HG02642 (cell line): ENCODE measurements around the gene DDC.
A peak's percentile ranks its signal among the peaks of the same experiment; 100 is the strongest.

ENCODE experiments used
- ATAC-seq: cut with Tn5 transposase; IDR thresholded peaks from one replicate; pipeline ENCODE4 v1.9.1; 2021; ENCODE audit warnings: mild to moderate bottlenecking; ENCODE audit not compliant: unreplicated experiment, poor library complexity

Gene DDC

DNA sequence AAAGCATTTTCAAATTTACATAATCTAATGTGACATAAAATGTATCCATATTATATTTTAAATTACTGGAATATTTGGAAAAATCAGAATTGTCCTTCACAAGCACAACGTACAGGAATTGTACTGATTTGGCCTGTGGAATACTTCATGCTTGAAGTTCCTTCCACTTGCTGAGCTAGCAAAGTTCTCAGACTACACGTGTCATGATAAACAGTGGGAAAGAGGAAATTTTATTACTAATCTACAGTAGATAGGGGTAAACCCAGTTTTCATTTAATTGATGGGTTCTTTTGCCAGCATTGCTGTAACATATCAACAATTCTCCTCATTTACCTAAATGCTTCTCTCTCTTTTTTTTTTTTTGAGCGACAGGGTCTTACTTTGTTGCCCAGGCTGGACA lies 69.5 kb downstream of the DDC start:
- ATAC-seq: no peak

DNA sequence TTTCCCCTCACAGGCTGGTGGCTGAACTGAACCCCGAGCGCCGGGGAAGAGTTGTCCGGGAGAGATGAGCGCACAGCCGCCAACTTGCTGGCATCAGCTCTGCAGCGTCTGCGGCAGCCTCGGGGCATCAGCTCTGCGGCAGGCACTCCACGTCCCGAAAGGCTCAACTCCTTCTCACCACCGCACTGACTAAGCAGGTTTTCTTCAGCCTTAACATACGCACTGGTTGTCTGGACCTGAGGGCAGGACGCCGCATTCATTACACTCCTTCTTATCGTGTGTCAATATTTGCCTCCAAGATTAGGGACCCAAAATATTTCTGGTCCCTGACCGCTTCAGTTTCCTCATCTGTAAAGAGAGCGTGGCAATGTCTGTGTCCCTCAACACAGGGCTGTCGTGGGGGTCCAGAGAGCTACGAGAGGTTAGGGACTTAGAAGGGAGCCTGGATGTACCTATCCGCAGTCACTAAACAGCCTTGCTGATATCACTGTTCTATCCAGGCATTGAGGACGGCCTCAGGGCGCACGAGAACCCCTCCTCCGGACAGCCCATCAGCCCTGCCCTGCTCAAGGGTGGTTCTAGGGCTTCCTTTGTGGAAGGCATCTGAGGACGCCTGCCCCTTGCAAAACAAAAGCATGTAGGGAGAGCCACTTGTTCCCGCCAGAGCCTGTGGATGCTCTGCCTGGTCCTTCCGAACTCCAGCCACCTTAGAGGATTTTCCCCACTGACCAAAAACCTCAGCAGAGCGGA lies 72.3 kb downstream of the DDC start:
- ATAC-seq: no peak

DNA sequence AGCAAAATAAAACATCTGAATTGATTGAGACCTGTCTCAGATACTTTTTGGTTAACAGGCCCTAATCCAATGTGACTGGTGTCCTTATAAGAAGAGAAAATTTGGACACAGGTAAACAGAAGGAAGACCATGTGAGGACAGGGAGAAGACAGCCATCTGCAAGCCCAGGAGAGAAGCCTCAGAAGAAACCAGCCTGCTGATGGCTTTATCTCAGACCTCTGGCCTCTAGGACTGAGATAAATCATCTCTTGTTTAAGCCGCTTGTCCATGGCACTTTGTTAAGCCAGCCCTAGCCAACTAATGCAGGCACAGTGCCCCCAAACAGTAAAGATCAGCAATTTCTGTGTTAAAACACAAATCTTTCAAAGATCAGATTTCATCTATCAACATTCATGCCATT lies 73.3 kb downstream of the DDC start:
- ATAC-seq: no peak

DNA sequence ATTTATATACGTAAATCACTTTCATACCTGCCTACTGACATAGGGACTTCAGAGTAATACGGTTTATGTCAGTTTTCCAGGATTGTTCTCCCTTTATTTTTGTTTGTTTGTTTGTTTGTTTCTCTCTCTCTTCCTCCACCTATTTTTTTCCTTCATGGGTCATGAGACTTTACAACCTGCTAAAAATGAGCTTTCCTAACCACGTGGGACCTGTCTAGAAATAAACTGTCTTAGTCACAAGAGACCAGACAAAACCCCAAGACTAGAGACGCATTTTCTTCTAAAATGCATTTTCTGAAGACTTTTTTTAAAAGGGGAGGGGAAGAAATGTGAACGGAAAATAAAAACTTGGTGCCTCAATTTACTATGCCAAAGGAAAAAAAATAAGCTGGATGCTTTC lies 74.0 kb downstream of the DDC start:
- no peak for ATAC-seq

DNA sequence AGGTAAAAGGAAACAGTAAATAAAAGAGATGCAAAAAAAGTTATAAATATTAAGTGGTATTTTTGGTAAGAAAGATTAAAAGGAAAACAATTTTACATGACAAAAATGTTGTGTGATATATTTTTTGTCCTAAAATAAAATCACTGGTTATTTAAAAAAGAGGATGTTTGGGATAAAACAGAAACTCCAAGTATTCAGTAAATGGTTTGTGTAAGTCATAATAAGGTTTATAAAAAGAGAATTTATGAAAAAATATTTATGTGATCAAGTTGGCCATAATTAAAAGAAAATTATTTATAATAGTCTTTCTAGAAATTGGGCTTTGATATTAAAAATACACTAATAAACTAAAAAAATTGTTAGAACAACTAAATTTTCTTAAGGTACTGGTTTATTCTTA lies 76.8 kb downstream of the DDC start:
- ATAC-seq: no peak

DNA sequence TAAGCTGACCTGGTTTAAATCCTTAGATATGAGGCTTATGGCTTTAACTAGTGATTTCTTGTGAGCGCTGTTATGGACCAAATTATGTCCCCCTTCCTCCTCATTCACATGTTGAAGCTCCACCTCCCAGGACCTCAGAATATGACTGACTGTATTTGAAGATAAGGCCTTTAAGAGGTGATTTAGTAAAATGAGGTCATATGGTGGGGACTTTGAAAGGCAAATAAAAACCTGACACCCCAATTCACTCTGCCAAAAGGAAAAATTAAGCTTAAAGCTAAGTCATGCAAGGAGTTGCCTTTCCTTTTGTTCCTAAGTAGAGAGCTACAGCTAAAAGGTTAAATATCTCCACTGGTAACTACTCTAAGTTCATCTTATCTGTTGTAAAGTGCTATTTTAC lies 78.7 kb downstream of the DDC start:
- ATAC-seq: no peak

DNA sequence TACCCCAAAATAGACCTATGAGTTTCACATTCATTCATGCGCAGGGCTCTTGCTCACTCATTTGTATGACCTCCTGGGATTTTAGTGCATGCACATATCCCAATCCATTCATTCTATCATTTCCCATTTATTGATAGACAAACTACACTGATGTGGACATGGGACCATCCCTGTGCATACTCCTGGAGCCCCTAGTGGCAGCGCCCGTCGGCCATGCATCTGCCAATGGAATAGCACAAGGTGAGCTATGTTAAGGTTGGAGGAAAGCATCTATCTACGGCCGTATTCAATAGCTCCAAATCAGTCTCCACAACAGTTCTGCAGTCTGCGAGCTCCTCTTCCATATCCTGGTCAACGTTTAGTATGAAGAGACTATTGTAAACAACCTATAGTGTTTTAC lies 83.3 kb downstream of the DDC start:
- ATAC-seq: no peak

DNA sequence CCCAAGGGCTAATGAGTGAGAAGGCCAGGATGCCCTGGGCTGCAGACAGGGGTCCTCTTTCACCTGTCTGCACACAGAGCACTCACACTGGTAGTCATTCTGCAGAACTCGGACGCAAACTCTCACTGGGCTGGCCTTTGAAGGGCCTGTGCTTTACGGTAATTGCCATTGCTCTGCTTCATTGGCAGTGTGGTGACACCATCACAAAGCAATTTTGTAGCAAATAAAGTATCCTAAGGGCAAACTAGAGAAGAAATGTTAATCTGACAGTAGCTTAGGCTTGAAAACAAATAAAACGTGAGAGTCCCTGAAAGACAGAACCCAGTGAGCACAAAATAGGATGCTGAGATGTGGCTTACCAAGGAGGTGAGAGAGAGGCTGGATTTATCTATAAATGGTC lies 84.4 kb downstream of the DDC start:
- no peak for ATAC-seq

DNA sequence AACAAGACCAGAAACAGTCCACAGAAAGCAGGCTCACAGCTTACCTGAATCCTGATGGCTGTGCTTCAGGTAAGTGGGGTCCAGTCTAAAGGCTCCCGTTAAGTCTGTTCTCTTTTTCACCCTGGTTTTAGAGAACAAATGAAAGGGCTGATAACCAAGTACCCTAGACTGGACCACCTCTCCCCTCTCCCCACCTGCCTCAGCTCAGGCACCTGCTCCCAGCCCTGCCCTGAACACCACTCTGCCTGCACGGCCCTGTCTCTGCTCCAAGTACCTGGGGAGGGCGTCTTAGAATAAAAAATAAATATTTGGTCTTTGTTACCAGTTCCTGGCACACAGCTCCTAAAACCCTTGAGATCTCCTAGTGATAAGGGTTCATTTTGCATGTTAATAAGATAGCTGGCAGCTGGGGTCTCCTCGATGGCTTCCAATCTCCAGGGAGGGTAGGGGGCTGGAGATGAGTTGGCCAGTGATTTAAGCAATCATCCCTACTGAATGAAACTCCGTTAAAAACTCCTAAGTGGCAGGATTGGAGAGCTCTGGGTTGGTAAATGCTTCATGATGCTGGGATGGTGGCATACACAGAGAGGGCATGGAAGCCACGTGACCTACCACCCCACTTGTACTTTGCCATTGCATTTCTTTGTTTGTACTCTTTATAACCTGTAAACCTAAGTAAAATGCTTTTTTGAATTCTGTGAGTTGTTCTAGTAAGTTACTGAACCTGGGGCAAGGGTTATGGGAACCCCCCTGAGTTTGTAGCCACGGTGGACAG lies 85.3 kb downstream of the DDC start:
- ATAC-seq: no peak

DNA sequence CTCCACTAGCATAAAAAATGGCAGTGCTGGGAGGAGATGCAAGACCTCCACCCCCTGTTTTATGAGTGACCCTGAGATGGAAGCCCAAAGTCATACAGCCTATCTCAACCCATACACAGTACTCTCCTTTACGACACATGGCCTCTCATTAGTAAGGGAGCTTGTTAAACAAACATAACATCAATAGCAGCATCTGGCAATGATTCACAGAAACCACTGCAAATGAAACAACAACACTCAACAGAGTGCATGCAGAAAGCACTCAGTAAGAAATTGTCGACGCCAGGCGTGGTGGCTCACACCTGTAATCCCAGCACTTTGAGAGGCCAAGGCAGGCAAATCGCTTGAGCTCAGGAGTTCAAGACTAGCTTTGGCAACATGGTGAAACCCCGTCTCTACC lies 87.6 kb downstream of the DDC start:
- ATAC-seq: no peak

DNA sequence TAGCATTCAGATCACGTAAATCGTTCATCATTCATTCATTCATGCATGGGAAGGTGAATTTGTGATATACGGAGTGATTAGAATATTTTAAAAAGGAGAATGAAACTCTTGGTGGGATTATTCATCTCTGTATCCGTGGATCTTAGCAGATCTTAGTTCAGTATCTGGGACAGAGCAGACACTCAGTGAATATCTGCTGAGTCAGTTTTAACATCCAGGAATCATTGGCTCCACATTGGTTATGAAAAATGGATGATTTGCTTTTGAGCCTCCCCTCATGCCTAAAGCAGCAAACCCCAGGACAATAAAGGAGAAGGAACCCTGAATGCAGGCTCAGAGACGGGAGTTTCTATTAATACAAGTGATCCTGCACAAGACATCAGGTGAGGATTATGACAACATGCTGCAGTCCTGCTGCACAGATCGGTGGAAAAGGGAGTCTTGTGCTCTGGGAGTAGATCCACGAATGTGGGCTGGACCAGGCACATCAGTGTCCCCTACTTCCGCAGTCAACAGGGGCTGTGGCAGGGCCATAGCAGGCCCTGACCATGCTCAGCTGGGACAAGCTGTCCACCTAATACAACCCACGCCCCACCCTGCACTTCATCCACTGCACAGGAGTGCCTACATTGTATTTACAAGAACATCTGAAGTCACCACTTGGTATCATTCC lies 88.1 kb downstream of the DDC start:
- no peak for ATAC-seq

DNA sequence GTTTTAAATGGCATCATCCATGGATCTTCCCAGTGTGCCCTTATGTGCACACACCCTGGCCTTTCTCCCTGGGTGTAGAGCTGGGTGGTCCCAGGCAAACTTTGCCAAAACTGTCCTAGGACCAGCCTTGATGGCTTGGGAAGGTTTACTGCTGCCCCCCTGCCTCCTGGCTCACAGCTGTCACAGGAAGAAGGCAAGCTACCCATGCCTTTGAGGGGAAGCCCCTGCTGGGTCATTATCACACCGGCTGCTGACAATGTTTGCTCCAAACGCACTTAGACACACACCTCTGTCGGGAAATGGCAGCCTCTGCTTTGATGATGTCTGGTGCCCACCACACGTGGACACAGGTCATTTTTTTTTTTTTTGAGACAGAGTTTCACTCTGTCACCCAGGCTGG lies 89.9 kb downstream of the DDC start:
- ATAC-seq: no peak

DNA sequence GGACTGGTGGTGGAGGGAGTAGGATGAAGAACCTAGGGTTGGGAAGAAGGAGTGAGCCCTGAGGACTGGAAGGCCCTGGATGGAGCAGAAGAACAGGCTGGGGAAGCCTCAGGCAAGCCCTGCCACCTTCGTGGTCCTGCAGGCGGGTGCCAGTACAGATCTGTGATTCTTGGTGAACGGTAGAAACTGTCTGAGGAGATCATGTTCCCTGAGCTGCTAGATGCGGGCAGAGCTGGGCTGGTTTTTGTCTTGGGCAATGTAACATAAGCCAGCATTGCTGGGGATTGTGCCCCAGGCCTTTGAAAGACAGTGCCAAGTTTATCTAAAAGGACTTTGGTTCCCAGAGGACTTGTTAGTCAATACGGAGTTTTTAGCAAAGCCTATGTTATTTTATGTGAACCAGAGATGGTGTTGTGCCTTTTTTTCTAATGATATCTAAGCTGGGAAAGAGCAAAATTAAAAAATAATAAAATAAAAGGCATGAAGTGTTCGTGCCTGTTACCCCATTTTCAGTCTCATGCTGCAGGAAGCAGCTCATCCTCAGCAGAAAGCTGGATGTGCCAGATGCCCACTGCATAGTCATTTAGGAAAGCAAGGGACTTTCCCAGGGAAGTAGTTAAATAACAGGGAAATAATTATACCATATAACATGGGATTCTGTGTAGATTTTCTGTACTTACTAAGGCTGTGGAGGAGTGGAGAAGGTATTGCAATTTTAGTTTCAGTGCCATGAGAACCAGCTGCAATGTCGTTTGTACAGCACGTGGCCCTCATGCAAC lies 90.6 kb downstream of the DDC start:
- ATAC-seq: no peak

DNA sequence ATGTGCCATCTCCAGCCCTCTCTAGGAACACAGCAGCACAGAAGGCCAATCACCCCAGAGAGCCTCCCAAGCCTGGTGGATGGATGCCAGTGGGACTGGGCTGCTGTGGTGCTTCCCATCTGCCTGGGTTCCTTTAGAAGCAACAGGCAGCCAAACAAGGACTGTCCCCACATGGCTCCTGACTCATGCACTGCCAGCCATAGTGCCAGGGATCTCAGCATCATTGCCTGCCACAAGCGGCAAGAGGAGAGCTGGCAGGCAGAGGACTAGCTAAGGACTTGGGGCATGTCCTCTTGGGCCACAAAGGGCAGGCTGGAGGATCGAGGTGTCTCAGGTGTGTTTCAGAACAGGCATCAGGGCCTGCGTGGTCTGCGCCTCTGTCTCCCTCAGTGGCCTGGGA lies 91.7 kb downstream of the DDC start:
- no peak for ATAC-seq

DNA sequence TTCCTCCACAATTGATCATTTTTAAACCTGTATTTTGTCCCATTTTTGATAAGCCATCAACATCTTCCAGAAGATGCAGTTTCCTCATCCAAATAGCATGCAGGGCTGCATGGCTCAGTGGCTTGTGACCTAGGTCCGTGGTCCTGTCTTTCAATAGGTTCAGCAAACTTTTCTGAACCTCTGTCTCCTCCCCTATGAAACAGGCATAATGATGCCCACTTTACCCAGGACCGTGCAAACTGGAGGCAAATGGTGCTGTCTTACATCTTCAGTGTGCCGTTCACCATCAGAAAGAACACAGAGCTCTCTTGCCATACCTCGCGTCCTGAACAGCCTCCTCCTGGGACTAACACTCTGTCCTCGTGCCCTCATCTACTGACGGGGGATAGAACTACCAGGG lies 92.8 kb downstream of the DDC start:
- ATAC-seq: no peak

DNA sequence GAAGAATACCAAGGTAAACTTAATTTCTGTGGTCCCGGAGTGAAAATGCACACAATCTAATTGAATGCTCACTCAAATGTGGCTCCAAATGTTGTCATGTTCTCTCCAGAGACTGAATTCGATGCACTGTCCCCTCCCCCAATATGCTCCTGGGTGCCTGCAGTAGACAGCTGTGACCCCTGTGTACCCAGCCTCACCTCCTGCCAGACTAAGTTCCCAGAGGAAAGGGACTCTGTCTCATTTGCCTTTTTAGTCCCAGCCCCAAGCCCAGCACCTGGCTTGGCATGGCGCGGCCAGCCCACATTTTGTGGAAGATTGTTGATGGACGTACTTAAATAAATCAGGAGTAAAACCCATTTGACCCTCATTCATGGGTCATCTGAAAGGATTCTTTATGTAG lies 93.2 kb downstream of the DDC start:
- no peak for ATAC-seq

DNA sequence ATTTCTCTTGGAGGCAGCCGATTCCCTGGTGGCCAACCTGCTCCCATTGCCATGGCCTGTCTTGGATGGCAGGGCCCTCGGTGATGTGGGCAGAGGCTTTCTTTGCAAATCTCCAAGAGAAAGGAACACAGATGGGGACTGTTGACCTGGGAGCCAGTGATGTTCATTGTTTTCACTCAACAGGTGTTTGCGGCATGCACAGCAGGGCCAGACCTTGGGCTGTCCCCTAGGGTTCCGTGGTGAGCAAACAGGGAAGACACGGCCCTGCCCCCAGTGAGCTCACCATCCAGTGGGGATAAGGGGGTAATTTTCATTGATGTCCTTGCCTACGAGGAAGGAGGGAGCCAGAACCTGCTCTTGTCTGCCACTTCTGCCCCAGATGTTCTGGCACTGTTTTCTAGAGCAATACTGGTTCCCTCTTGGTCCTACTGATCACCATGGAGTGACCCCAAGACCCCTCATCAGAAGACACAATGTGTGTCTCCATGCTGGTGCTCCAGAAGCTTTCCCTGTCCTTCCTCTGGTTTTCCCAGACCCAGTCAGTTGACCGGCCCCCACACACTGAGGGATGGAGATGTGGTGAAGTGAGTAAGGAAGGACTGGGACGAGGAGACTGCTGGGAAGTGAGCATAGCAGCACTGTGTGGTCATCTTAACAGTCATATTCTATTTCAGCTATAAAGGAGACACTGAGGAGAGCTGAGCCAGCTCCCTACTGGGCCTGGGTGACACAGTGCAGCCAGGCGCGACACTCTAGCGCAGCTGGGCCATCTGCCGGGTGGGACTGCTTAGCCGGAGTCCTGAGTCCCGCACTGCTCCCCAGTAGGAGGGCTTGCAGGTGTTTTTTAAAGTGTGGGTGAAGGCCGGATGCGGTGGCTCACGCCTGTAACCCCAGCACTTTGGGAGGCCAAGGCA lies 94.7 kb downstream of the DDC start:
- no peak for ATAC-seq

DNA sequence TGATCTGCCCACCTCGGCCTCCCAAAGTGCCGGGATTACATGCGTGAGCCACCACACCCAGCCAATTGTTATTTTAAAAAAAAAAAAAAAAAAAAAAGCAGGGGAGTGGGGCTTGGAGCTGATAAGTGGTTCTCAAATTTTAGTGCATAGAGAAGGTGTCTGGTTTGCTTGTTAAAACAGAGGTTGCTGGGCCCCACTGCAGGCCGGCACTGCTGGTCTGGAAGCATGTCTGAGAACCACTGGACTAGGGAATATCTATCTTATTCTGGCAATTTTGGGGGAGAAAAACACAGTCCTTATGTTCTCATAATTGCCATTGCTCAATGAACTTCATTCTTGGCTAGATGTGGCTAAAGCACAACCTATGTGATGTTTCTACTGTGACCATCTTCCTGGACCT lies 96.0 kb downstream of the DDC start:
- ATAC-seq: no peak

DNA sequence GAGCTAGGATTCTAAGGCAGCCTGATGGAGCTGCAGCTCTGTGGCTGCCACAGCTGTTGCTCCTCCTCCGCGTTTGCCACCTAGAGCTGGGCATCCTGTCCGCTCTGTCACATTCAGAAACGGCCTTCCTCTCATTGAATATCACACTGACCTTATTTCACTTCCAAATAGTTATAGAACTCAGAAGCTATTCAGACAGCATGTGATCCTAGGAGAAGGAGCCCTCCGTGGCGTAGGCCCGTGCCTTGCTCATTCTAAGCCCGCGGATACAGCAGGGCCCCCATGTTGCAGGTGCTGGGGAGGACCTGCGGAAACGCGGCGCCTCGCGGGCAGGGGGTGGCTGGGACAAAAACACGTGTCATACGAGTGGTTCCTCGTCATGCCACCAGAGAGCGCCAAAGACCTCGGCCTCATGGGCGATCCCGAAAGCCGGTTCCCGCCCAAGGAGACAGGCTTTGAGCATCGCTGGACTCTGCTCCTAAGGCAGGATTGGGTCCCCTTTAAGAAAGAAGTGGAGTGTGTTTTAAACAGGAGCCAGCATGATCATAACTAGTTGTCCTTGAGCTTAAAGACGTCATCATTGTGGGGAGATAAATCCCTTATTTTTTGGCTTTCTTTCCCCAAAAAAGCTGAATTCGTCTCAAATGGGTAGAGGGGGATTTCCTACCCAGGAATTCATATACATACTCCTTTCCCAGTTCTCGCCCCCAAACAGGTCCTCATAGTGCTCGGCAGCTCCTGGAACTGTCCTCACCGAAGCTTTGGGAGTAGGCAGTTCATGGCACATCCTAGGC lies 97.2 kb downstream of the DDC start:
- peak; percentile 89 for ATAC-seq
